PC-3 (cell line): ENCODE data around the gene ZBTB7C.

ENCODE experiments used
- CTCF ChIP-seq: fragments of 300-600 bp; sonication (generic); conservative IDR thresholded peaks from 2 replicates; pipeline ENCODE4 v1.5.1; 2017; ENCODE audit warnings: antibody characterized with exemption, low read depth, mild to moderate bottlenecking, low read length
- EZH2phosphoT487 ChIP-seq: fragments of 300-600 bp; sonication (generic); IDR thresholded peaks from 2 replicates; pipeline ENCODE4 v1.6.1; 2018; ENCODE audit warnings: mild to moderate bottlenecking, antibody characterized with exemption, low read length, borderline replicate concordance

GRCh38 chr18:48050176-48050575 is 359.0 kb downstream of the ZBTB7C start:
- no peak for TF ChIP-seq CTCF
- TF ChIP-seq EZH2phosphoT487: no peak
